Measurements from ENCODE around the gene TMEM106C.

DNA sequence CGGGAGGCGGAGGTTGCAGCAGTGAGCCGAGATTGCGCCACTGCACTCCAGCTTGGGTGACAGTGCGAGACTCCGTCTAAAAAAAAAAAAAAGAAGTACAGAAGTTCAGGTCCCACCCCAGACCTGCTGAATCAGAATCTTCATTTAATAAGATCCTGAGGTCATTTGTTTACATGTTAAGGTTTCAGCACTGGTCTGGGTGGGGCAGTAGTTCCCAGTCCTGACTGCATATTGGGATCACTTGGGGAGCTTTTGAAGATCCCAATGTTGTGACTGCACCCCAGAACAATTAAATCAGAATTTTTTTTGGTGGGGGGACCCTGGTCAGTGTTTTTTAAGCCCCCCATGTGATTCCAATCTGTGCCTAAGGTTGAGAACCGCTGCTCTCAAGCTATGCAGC is 52.6 kb downstream of the TMEM106C start:
- no peak for TF ChIP-seq POLR2A (IDR thresholded peaks at IDR 0.05)
- TF ChIP-seq, protein P1, sequence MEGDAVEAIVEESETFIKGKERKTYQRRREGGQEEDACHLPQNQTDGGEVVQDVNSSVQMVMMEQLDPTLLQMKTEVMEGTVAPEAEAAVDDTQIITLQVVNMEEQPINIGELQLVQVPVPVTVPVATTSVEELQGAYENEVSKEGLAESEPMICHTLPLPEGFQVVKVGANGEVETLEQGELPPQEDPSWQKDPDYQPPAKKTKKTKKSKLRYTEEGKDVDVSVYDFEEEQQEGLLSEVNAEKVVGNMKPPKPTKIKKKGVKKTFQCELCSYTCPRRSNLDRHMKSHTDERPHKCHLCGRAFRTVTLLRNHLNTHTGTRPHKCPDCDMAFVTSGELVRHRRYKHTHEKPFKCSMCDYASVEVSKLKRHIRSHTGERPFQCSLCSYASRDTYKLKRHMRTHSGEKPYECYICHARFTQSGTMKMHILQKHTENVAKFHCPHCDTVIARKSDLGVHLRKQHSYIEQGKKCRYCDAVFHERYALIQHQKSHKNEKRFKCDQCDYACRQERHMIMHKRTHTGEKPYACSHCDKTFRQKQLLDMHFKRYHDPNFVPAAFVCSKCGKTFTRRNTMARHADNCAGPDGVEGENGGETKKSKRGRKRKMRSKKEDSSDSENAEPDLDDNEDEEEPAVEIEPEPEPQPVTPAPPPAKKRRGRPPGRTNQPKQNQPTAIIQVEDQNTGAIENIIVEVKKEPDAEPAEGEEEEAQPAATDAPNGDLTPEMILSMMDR (IDR thresholded peaks at IDR 0.05), result no peak

All from thyroid gland (tissue), 4 donors.